ENCODE data around the gene VPS41. TPM values are rescaled to one million over a fixed set of nuclear protein-coding genes. Genes with fewer than 3 reads are reported as not detected.

The VPS41 gene
- total and polyA plus RNA-seq, 10 of the 15 experiments (the other 5 are each of a cell fraction or from before 2014, with no cell fraction given): 15.3 to 63.2 (median 47.0) TPM

DNA sequence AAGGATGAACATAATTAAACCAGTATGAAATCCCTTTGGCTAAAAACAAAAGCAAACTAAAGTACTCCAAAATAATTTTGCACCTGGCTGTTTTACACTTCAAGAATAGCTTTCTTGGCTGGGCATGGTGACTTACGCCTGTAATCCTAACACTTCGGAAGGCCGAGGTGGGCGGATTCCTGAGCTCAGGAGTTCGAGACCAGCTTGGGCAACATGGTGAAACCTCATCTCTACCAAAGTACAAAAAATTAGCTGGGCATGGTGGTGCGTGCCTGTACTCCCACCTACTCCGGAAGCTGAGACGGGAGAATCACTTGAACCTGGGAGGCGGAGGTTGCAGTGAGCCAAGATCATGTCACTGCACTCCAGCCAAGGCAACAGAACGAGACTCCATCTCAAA, 185.7 kb downstream of the VPS41 start:
- Histone ChIP-seq H4K20me1 (ENCODE audit: control insufficient read depth, insufficient read depth) (no peaks in the 10 kb centered on the region), H3K36me3 (ENCODE audit: control insufficient read depth in 2 of 2, insufficient read depth in 2 of 2, low read length in 1 of 2) (peaks cover 4 to 17% of the 10 kb centered on the region in 2 experiments; a peak in 3 of 4 replicates), H3K79me2 (ENCODE audit: control insufficient read depth, insufficient read depth, low read length) (no peaks in the 10 kb centered on the region), H3K4me3 (no peak overlapping the region), H3K9me3 (replicated peaks; ENCODE audit: control insufficient read depth, insufficient read depth, low read length) (no peaks in the 10 kb centered on the region), H3K27ac (ENCODE audit: control insufficient read depth, insufficient read depth) (no peak overlapping the region), H3K27me3 (replicated peaks in 1 of 2; ENCODE audit: control insufficient read depth in 2 of 2, insufficient read depth in 2 of 2, low read length in 1 of 2) (no peaks in the 10 kb centered on the region), H2AFZ (ENCODE audit: control insufficient read depth, low read depth, low read length) (no peak overlapping the region), H3K4me2 (ENCODE audit: control insufficient read depth, insufficient read depth) (no peak overlapping the region), H3K4me1 (ENCODE audit: control insufficient read depth, insufficient read depth, low read length) (no peaks in the 10 kb centered on the region), H3K9ac (ENCODE audit: control insufficient read depth, insufficient read depth, low read length) (no peak overlapping the region)
- in situ Hi-C loops (cut with MboI) (no loop called here), intact Hi-C loops (cut with micrococcal nuclease; ENCODE audit: unreplicated experiment) (loop anchor here (10.0 kb wide), 1 partner anchor 329 kb away; no protein-coding TSS in a partner anchor)
- FAIRE-seq (no peak), ATAC-seq (no peak), DNase-seq (ENCODE audit: low read depth, low spot score) (no peak)
- WGBS (ENCODE audit: insufficient coverage, insufficient replicate concordance, low lambda C conversion rate, missing lambda C conversion rate): 100% methylated on average over 7 of the region's 10 CpGs
- RAD21 ChIA-PET (ENCODE audit: unreplicated experiment): no interaction called here
- POLR2A ChIA-PET: no interaction called here
- TF ChIP-seq, protein P1, sequence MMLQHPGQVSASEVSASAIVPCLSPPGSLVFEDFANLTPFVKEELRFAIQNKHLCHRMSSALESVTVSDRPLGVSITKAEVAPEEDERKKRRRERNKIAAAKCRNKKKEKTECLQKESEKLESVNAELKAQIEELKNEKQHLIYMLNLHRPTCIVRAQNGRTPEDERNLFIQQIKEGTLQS (IDR thresholded peaks at IDR 0.05; ENCODE audit: borderline replicate concordance, extremely low read depth, low read depth, low read length): no peak
- TF ChIP-seq GATAD2B (conservative IDR thresholded peaks at IDR 0.05; ENCODE audit: low read depth) (no peak), MYB (IDR thresholded peaks at IDR 0.05; ENCODE audit: borderline replicate concordance, low read depth, low read length) (no peak), HDAC6 (IDR thresholded peaks at IDR 0.05; ENCODE audit: unreplicated experiment) (no peak)
- BruUV-seq (replicated peaks): no TSS peak
- CTCF ChIA-PET: interaction anchor here (0.6 kb wide), 1 partner anchor 983 kb away, joined by 3 read pairs; no protein-coding TSS in a partner anchor
- SMC1A ChIA-PET (ENCODE audit: uncharacterized antibody, unreplicated experiment): no interaction called here

DNA sequence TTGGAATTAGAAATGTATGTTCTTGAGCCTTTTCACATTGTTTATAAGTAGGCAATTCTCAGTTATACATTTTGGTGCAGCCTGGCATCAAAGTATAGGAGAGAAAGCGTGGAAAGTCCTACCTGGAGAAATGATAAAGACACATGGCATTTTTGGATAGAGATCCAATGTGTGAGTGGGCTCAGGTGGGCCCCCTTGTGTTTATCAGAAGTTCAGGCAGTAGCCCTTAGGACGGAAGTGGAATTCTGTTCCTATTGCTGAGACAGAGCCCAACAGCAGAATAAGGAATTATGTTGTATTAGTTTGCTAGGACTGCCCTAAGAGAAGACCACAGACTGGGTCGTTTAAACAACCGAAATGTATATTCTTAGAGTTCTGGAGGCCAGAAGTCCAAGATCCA, 192.6 kb downstream of the VPS41 start:
- no peak for ATAC-seq
- no peaks in the 10 kb centered on the region for H3K27me3 ChIP-seq (replicated peaks in 1 of 2; ENCODE audit: control insufficient read depth in 2 of 2, insufficient read depth in 2 of 2, low read length in 1 of 2)
- ChIA-PET RAD21 (ENCODE audit: unreplicated experiment) (no interaction called here), SMC1A (ENCODE audit: uncharacterized antibody, unreplicated experiment) (no interaction called here), CTCF (no interaction called here), POLR2A (no interaction called here)
- no peak overlapping the region for H3K4me2 ChIP-seq (ENCODE audit: control insufficient read depth, insufficient read depth)
- intact Hi-C loops (cut with micrococcal nuclease; ENCODE audit: unreplicated experiment) (no loop called here), in situ Hi-C loops (cut with MboI) (no loop called here)
- no peak overlapping the region for H2AFZ ChIP-seq (ENCODE audit: control insufficient read depth, low read depth, low read length)
- H3K36me3 ChIP-seq (ENCODE audit: control insufficient read depth in 2 of 2, insufficient read depth in 2 of 2, low read length in 1 of 2): peaks cover 3% of the 10 kb centered on the region in 2 experiments; a peak in 3 of 4 replicates
- H4K20me1 ChIP-seq (ENCODE audit: control insufficient read depth, insufficient read depth): no peaks in the 10 kb centered on the region
- BruUV-seq (replicated peaks): no TSS peak
- no peak for FAIRE-seq
- no peak overlapping the region for H3K27ac ChIP-seq (ENCODE audit: control insufficient read depth, insufficient read depth)
- H3K9me3 ChIP-seq (replicated peaks; ENCODE audit: control insufficient read depth, insufficient read depth, low read length): no peaks in the 10 kb centered on the region
- no peak overlapping the region for H3K9ac ChIP-seq (ENCODE audit: control insufficient read depth, insufficient read depth, low read length)
- no peak overlapping the region for H3K4me3 ChIP-seq
- no peaks in the 10 kb centered on the region for H3K4me1 ChIP-seq (ENCODE audit: control insufficient read depth, insufficient read depth, low read length)
- H3K79me2 ChIP-seq (ENCODE audit: control insufficient read depth, insufficient read depth, low read length): no peaks in the 10 kb centered on the region
- 92% methylated on average over 4 of the region's 4 CpGs for WGBS (ENCODE audit: insufficient coverage, insufficient replicate concordance, low lambda C conversion rate, missing lambda C conversion rate)
- no peak for DNase-seq (ENCODE audit: low read depth, low spot score)
- no peak for TF ChIP-seq PML (IDR thresholded peaks at IDR 0.05; ENCODE audit: low read length)
- TF ChIP-seq PAX8 (IDR thresholded peaks at IDR 0.05): no peak
- TF ChIP-seq NR2C2 (IDR thresholded peaks at IDR 0.05; ENCODE audit: borderline replicate concordance, control insufficient read depth, insufficient read length, low read depth): no peak
- TF ChIP-seq CBX5 (IDR thresholded peaks at IDR 0.05; ENCODE audit: low read depth): no peak
- TF ChIP-seq CREB1 (IDR thresholded peaks at IDR 0.05; ENCODE audit: low read depth): no peak
- no peak for TF ChIP-seq FOXM1 (IDR thresholded peaks at IDR 0.05; ENCODE audit: low read depth, low read length)
- no peak for TF ChIP-seq RB1 (IDR thresholded peaks at IDR 0.05; ENCODE audit: borderline replicate concordance)
- TF ChIP-seq, protein P2, sequence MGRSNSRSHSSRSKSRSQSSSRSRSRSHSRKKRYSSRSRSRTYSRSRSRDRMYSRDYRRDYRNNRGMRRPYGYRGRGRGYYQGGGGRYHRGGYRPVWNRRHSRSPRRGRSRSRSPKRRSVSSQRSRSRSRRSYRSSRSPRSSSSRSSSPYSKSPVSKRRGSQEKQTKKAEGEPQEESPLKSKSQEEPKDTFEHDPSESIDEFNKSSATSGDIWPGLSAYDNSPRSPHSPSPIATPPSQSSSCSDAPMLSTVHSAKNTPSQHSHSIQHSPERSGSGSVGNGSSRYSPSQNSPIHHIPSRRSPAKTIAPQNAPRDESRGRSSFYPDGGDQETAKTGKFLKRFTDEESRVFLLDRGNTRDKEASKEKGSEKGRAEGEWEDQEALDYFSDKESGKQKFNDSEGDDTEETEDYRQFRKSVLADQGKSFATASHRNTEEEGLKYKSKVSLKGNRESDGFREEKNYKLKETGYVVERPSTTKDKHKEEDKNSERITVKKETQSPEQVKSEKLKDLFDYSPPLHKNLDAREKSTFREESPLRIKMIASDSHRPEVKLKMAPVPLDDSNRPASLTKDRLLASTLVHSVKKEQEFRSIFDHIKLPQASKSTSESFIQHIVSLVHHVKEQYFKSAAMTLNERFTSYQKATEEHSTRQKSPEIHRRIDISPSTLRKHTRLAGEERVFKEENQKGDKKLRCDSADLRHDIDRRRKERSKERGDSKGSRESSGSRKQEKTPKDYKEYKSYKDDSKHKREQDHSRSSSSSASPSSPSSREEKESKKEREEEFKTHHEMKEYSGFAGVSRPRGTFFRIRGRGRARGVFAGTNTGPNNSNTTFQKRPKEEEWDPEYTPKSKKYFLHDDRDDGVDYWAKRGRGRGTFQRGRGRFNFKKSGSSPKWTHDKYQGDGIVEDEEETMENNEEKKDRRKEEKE (IDR thresholded peaks at IDR 0.05): no peak
